Ascending aorta (tissue), 2 donors: ENCODE measurements around the gene DNAI2. TPM values are rescaled to one million over a fixed set of nuclear protein-coding genes. Genes with fewer than 3 reads are reported as not detected.
"Not testable (repeated sequence)": the region's sequence is repeated elsewhere in the genome, so short reads cannot be mapped to it uniquely, and the experiment has no call there.

Experiments used
- DNase-seq, 2 donors: peaks; one replicate each; pipeline ENCODE4 v3.0.0-alpha.2; 2019; ENCODE audit warnings: low spot score in 2 of 2
- H3K27ac ChIP-seq, 2 donors: fragments of 200-600 bp; sonication (generic); one replicate each; pipeline ENCODE4 v1.5.1; 2016 to 2017; ENCODE audit warnings: mild to moderate bottlenecking in 1 of 2
- H3K27me3 ChIP-seq: fragments of 200-600 bp; sonication (generic); one replicate; pipeline ENCODE4 v1.5.1; 2017
- H3K36me3 ChIP-seq, 2 donors: fragments of 200-600 bp; sonication (generic); one replicate each; pipeline ENCODE4 v1.5.1; 2016
- H3K4me1 ChIP-seq, 2 donors: fragments of 200-600 bp; sonication (generic); one replicate each; pipeline ENCODE4 v1.5.1; 2016 to 2017; ENCODE audit warnings: mild to moderate bottlenecking in 1 of 2
- H3K4me3 ChIP-seq, 2 donors: fragments of 200-600 bp; sonication (generic); one replicate each; pipeline ENCODE4 v1.5.1; 2016 to 2017; ENCODE audit warnings: mild to moderate bottlenecking in 1 of 2
- H3K9me3 ChIP-seq, 2 donors: fragments of 200-600 bp; sonication (generic); one replicate each; pipeline ENCODE4 v1.5.1; 2016
- CTCF ChIP-seq, 3 experiments: fragments of 200-600 bp in 2 of 3; fragments of 450-650 bp in 1 of 3; sonication (generic) in 2 of 3; IDR thresholded peaks; one replicate each; pipeline ENCODE4 v1.5.1; 2016 to 2019; ENCODE audit warnings: antibody characterized with exemption in 3 of 3, mild to moderate bottlenecking in 1 of 3, moderate library complexity in 1 of 3
- intact Hi-C: fragments of 100-400 bp; cut with DNase I; formaldehyde crosslinking; loops from one replicate; pipeline ENCODE4 v1.15.1; 2023
- total RNA-seq: library from RNA; depleted of rRNA; stranded (reverse); fragments of >200 nt; gene quantifications from one replicate; pipeline ENCODE4 v1.1.0, GENCODE V29; 2016

Gene DNAI2
- total RNA-seq, 1 donor from 2014 or later, result not detected

- DNase-seq, result no peak
- no peaks in the 10 kb centered on the region for H3K4me1 ChIP-seq
These were observed 2.0 kb downstream of the DNAI2 start for GRCh38 chr17:74276051-74276476.

GRCh38 chr17:74276541-74277009, 2.5 kb downstream of the DNAI2 start:
- no peaks in the 10 kb centered on the region for H3K4me1 ChIP-seq

More at GRCh38 chr17:74276051-74276476, 2.0 kb downstream of the DNAI2 start:
- no peak for TF ChIP-seq CTCF (IDR thresholded peaks at IDR 0.05)
- intact Hi-C loops, result no loop called here
- Histone ChIP-seq H3K36me3 (no peaks in the 10 kb centered on the region), H3K9me3 (no peaks in the 10 kb centered on the region), H3K27me3 (no peaks in the 10 kb centered on the region), H3K4me3 (no peak overlapping the region), H3K27ac (no peak overlapping the region)

GRCh38 chr17:74277935-74278334, 3.9 kb downstream of the DNAI2 start:
- no peaks in the 10 kb centered on the region for H3K9me3 ChIP-seq
- TF ChIP-seq CTCF (IDR thresholded peaks at IDR 0.05), result no peak
- intact Hi-C loops, result no loop called here
- no peaks in the 10 kb centered on the region for H3K36me3 ChIP-seq
- no peak overlapping the region for H3K4me3 ChIP-seq
- no peak for DNase-seq
- no peaks in the 10 kb centered on the region for H3K4me1 ChIP-seq
- H3K27me3 ChIP-seq, result no peaks in the 10 kb centered on the region
- no peak overlapping the region for H3K27ac ChIP-seq

More at GRCh38 chr17:74276541-74277009, 2.5 kb downstream of the DNAI2 start:
- intact Hi-C loops, result no loop called here
- no peak overlapping the region for H3K4me3 ChIP-seq
- TF ChIP-seq CTCF (IDR thresholded peaks at IDR 0.05), result no peak
- H3K9me3 ChIP-seq, result no peaks in the 10 kb centered on the region
- DNase-seq, result no peak
- no peak overlapping the region for H3K27ac ChIP-seq
- H3K27me3 ChIP-seq, result no peaks in the 10 kb centered on the region
- H3K36me3 ChIP-seq, result no peaks in the 10 kb centered on the region

GRCh38 chr17:74279617-74280016, 5.6 kb downstream of the DNAI2 start:
- H3K4me3 ChIP-seq, intact Hi-C loops, H3K36me3 ChIP-seq, DNase-seq, H3K27me3 ChIP-seq, H3K9me3 ChIP-seq, H3K4me1 ChIP-seq, H3K27ac ChIP-seq: not testable (repeated sequence)

- Histone ChIP-seq H3K36me3 (no peaks in the 10 kb centered on the region), H3K4me3 (no peak overlapping the region), H3K27ac (no peak overlapping the region), H3K27me3 (no peaks in the 10 kb centered on the region), H3K9me3 (no peaks in the 10 kb centered on the region), H3K4me1 (no peaks in the 10 kb centered on the region)
- DNase-seq, result no peak
- no peak for TF ChIP-seq CTCF (IDR thresholded peaks at IDR 0.05)
- intact Hi-C loops, result no loop called here
These were observed 6.1 kb downstream of the DNAI2 start for GRCh38 chr17:74280093-74280513.

GRCh38 chr17:74281799-74282198, 7.8 kb downstream of the DNAI2 start:
- intact Hi-C loops, result no loop called here

GRCh38 chr17:74282274-74282586, 8.2 kb downstream of the DNAI2 start:
- H3K27me3 ChIP-seq, H3K36me3 ChIP-seq, intact Hi-C loops, DNase-seq, H3K9me3 ChIP-seq, H3K4me1 ChIP-seq, H3K27ac ChIP-seq, H3K4me3 ChIP-seq: not testable (repeated sequence)

More at GRCh38 chr17:74281799-74282198, 7.8 kb downstream of the DNAI2 start:
- H3K27ac ChIP-seq, result no peak overlapping the region
- TF ChIP-seq CTCF (IDR thresholded peaks at IDR 0.05), result no peak
- H3K4me3 ChIP-seq, result no peak overlapping the region
- H3K4me1 ChIP-seq, result no peaks in the 10 kb centered on the region
- H3K9me3 ChIP-seq, result no peaks in the 10 kb centered on the region
- H3K27me3 ChIP-seq, result no peaks in the 10 kb centered on the region
- no peaks in the 10 kb centered on the region for H3K36me3 ChIP-seq
- DNase-seq, result no peak
